Measurements from ENCODE around the gene SLC18A3.

The SLC18A3 gene

DNA sequence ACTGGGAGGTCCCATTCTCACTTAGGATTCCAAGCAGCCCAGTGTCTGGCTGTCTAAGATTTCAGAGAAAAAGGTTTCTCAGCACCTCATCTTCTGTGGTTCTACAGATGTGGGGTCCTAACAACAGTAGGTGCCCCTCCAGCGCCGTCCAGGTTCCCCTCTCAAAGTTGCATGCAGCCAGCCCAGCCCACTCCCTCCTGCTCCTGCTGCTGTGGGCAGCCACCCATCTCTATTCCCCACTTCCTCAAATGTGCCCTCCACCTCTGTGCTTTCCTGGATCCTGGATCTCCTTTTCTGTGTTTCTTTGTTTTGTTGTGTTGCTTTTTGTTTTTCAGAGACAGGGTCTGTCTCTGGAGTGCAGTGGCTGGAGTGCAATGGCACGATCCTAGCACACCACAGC is 13.3 kb upstream of the SLC18A3 start:
- no peak for DNase-seq

GRCh38 chr10:49597426-49598163 is 12.5 kb upstream of the SLC18A3 start:
- no peak for DNase-seq

- no peak for DNase-seq
Measured at GRCh38 chr10:49598164-49598856, 11.8 kb upstream of the SLC18A3 start.

DNA sequence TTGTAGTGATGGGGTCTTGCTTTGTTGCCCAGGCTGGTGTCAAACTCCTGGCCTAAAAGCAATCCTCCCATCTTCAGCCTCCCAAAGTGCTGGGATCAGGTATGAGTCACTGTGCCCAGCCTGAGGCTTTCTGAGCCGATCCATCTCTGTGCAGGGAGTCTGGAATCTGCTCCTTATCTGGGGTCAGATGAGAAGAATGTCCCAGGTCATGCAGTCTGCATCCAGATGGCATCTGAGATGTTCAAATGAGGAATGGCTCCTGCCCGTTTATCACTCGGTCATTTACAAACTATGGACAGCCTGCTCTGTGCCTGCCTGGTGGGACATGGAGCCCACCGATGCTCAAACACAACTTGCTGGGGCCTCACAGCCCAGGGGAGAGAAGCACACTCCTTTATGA is 11.1 kb upstream of the SLC18A3 start:
- DNase-seq, result no peak

- DNase-seq, result no peak
Measured at GRCh38 chr10:49599546-49599945, 10.6 kb upstream of the SLC18A3 start.

GRCh38 chr10:49600046-49600445 is 10.1 kb upstream of the SLC18A3 start:
- no peak for DNase-seq

GRCh38 chr10:49600781-49601400 is 9.2 kb upstream of the SLC18A3 start:
- DNase-seq, result no peak

DNA sequence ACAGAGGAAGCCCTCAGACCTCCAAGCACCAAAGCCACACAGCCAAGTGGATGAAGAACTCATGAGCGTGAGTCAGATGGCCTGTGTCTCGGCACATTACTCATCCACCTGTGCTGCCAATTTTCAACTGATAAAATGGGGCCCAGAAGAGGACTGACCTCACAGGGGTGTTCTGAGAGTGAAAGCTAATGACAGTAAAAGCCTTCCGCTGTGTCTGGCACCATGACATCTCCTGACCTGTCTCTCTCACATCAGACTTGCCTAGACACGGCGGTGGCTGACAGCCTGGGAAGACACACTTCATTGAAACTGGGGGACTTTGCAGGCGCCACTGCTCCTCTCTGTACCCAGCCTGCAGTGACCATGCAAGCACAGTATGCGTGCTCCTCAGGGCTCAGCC is 8.3 kb upstream of the SLC18A3 start:
- no peak for DNase-seq

- DNase-seq, result no peak
Measured at GRCh38 chr10:49602380-49603023, 7.6 kb upstream of the SLC18A3 start.

- peak in 1 of 2 experiments; percentile 22 for DNase-seq
Measured at GRCh38 chr10:49605216-49605938, 4.7 kb upstream of the SLC18A3 start.

DNA sequence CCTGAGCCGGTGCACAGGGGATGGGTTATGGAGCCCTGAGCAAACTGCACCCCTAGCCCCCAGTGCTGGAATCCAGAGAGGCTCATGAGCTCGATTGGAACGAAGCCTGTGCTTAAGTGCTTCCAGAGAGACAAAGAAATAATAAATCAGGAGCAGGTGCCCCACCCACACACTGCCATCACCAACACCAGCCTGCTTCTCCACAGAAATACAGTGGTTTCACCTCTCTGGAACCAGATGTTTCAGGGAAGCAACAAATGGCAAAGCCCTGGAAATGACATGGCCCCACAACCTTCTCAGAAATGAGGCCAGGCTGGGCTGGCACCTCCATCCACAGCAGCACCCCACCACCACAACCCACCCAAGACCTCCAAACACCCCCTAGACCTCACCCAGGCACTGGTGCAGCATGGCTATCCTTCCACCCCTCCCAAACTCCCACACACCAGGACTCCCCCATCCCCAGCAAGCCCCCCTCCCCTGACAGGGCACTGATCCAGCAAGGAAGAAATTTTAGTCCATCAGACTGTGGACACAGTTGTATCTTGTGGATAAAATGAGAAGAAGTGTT is 4.1 kb upstream of the SLC18A3 start:
- DNase-seq, result no peak

DNA sequence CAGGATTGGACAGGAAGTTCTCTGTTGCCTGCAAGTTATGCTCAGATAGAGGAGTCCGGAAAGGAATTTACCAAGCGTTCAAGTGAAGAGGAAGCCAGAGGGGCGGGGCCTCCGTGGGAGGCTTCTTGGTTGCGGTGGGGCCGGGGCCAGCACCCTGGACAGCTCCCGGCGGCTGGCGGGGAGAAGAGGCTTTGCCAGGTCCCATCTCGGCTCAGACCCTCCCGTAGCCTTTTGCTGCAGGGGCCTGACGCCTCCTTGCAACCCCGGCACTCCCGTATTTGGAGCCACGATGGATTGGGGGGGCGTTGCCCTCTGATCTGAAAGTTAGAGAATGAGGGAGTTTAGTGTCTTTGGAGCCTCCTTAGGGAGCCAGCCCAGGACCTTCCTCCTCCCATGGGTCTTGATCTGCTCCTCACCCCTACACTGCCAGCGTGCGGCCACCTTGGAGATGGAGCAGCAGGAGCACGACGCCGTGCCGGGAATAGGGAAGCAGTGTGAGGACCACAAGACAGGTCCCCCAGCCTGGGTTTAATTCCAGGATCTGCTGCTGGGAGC is 3.1 kb upstream of the SLC18A3 start:
- no peak for DNase-seq

DNA sequence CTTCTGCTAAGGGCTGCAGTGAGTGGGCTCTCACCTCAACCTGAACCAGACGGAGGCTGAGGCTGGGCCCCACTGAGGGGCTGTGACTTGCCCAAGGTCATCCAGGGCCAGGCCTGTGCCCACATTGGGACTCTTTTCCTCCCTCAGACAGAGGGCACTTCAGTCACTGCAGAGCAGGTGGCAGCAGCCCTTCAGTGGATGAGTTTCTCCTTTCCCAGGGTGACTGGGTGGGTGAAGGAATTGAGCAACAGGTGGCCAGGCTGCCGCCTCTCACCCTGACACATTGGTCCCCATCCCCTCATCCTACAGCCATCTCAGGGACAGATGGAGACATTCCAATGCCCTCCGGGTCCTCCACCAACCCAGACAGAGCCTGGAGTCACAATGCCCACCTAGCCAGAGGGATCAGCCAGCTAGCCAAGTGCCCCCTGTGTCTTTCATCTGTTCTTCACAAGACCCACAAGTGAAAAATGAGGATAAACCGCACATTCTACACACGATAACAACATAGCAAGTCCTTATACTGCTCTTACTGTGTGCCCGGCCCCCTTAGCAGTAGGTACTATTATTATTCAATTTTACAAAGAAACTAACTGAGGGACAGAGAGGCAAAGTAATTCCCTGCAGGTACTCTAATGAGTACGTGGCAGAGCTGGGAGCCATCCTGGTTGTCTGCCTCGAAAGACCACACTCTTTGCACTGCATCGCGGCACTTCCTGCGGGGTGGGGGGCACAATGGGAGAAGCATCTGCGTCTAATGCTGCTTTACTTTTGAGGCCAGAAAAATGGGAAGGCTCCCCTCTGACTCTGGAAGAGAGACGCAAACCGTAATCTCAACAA is 1.7 kb upstream of the SLC18A3 start:
- DNase-seq, result no peak

- DNase-seq, result no peak
Measured at GRCh38 chr10:49609006-49609282, 1.2 kb upstream of the SLC18A3 start.

GRCh38 chr10:49609283-49610113 is 612 bp upstream of the SLC18A3 start:
- no peak for DNase-seq

DNA sequence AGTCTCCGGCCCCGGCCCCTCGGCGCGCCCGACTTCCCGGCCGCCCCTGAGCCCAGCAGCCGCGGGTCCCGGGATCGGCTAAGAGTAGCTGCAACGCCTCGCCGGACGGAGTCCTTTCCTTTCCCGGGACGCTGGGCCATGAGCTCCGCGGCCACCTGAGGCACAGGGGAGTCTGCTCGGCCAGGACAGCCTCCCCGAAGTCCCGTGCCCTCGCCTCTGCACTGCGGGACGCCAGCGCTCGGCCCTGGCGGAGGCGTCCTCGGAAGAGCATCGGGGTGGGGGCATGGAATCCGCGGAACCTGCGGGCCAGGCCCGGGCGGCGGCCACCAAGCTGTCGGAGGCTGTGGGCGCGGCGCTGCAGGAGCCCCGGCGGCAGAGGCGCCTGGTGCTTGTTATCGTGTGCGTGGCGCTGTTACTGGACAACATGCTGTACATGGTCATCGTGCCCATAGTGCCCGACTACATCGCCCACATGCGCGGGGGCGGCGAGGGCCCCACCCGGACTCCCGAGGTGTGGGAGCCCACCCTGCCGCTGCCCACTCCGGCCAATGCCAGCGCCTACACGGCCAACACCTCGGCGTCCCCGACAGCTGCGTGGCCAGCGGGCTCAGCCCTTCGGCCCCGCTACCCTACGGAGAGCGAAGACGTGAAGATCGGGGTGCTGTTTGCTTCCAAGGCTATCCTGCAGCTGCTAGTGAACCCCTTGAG is 502 bp downstream of the SLC18A3 start:
- DNase-seq, result no peak

DNA sequence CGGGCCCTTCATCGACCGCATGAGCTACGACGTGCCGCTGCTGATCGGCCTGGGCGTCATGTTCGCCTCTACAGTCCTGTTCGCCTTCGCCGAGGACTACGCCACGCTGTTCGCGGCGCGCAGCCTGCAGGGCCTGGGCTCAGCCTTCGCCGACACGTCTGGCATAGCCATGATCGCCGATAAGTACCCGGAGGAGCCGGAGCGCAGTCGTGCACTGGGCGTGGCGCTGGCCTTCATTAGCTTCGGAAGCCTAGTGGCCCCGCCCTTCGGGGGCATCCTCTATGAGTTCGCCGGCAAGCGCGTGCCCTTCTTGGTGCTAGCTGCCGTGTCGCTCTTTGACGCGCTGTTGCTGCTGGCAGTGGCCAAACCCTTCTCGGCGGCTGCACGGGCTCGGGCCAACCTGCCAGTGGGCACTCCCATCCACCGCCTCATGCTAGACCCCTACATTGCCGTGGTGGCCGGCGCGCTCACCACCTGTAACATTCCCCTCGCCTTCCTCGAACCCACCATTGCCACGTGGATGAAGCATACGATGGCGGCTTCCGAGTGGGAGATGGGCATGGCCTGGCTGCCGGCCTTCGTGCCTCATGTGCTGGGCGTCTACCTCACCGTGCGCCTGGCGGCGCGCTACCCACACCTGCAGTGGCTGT is 1.2 kb downstream of the SLC18A3 start:
- no peak for DNase-seq

GRCh38 chr10:49611816-49612512 is 1.9 kb downstream of the SLC18A3 start:
- DNase-seq, result no peak
